ENCODE results near the gene MS4A3. TPM values are rescaled to one million over a fixed set of nuclear protein-coding genes. Genes with fewer than 3 reads are reported as not detected.

Gene MS4A3
- total RNA-seq, 1 donor from 2014 or later: 6.8 TPM

DNA sequence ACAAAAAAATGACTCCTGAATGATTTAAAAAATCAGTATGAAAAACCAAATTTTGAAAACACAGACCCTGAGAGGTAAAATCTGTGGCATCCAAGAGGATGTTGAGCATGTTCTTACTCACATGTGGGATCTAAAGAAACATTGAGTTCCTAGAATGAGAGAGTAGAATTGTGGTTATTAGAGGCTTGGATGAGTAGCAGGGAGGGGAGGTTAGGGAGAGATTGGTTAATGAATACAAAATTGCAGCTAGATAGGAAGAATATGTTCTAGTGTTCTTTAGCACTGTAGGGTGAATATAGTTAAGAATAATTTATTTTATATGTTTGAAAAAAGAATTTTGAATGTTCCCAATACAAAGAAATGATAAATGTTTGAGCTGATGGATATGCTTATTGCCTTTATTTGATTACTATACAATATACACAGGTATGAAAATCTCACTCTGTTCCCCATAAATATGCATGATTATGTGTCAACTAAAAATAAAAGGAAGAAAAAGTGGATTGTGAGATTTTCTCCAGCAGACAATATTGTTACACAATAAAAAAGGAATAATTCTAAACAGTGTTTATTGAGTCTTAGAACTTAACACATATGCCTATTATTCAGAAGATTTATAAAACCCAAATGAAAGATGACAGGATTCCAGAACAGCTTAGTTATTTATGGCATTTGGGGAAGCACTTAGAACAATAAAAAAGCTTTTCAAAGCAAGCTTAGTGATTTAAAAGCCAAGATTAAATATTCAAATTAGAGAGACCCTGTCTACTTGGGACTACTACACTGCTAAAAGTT is 60.7 kb downstream of the MS4A3 start:
- H3K4me1 ChIP-seq (ENCODE audit: control insufficient read depth in 3 of 3, insufficient read depth in 3 of 3, low read length in 3 of 3): no peaks in the 10 kb centered on the region
- H3K9me3 ChIP-seq (ENCODE audit: control insufficient read depth in 3 of 3, low read length in 3 of 3): no peaks in the 10 kb centered on the region
- no peak overlapping the region for H3K4me3 ChIP-seq (ENCODE audit: low read length in 3 of 3)
- H3K27me3 ChIP-seq (ENCODE audit: control insufficient read depth in 3 of 3, insufficient read depth in 3 of 3, low read length in 3 of 3): no peaks in the 10 kb centered on the region
- no peaks in the 10 kb centered on the region for H3K36me3 ChIP-seq (ENCODE audit: control insufficient read depth in 3 of 3, insufficient read depth in 3 of 3, low read length in 3 of 3)
- no peak overlapping the region for H3K27ac ChIP-seq (ENCODE audit: low read depth, low read length)
- no peak overlapping the region for H3K9ac ChIP-seq (ENCODE audit: low read depth in 1 of 3, low read length in 3 of 3)

DNA sequence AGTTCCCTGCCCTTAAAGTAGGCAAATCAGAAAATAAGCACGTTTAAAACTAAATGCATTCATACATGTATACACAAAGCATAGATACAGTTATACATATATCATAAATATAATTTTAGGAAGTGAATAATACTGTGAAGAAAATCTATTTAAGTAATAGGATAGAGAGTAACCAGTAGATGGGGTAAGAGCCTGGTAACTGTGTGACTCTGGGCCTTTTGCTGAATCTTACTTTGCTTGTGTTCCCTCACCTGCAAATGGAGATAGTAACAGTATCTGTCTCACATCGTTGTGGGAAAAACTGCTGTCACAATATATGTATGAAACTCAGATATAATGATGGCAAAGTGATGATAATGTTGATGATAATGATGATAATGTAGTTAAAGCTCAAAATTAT is 61.9 kb downstream of the MS4A3 start:
- Histone ChIP-seq H3K9ac (ENCODE audit: low read depth in 1 of 3, low read length in 3 of 3) (no peak overlapping the region), H3K9me3 (ENCODE audit: control insufficient read depth in 3 of 3, low read length in 3 of 3) (no peaks in the 10 kb centered on the region), H3K36me3 (ENCODE audit: control insufficient read depth in 3 of 3, insufficient read depth in 3 of 3, low read length in 3 of 3) (no peaks in the 10 kb centered on the region), H3K27me3 (ENCODE audit: control insufficient read depth in 3 of 3, insufficient read depth in 3 of 3, low read length in 3 of 3) (no peaks in the 10 kb centered on the region), H3K4me1 (ENCODE audit: control insufficient read depth in 3 of 3, insufficient read depth in 3 of 3, low read length in 3 of 3) (no peaks in the 10 kb centered on the region), H3K27ac (ENCODE audit: low read depth, low read length) (no peak overlapping the region), H3K4me3 (ENCODE audit: low read length in 3 of 3) (no peak overlapping the region)

DNA sequence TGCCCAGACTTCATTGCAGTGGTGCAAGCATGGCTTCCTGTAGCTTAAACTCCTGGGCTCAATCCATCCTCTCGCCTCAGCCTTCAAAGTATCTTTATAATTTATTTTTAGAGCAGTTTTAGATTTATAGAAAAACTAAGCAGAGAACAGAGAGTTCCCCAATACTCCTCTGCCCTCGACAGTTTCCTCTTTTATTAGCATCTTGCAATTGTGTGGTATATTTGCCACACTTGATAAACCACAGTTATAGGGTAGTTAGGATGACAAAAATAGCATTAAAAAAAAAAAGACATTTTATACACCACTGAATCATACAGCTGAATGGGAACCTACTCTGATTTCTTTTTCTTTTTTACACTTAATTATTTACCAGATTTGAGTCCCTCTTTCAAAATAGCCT is 63.2 kb downstream of the MS4A3 start:
- Histone ChIP-seq H3K4me3 (ENCODE audit: low read length in 3 of 3) (no peak overlapping the region), H3K9me3 (ENCODE audit: control insufficient read depth in 3 of 3, low read length in 3 of 3) (no peaks in the 10 kb centered on the region), H3K4me1 (ENCODE audit: control insufficient read depth in 3 of 3, insufficient read depth in 3 of 3, low read length in 3 of 3) (no peaks in the 10 kb centered on the region), H3K27ac (ENCODE audit: low read depth, low read length) (no peak overlapping the region), H3K9ac (ENCODE audit: low read depth in 1 of 3, low read length in 3 of 3) (no peak overlapping the region), H3K36me3 (ENCODE audit: control insufficient read depth in 3 of 3, insufficient read depth in 3 of 3, low read length in 3 of 3) (no peaks in the 10 kb centered on the region), H3K27me3 (ENCODE audit: control insufficient read depth in 3 of 3, insufficient read depth in 3 of 3, low read length in 3 of 3) (no peaks in the 10 kb centered on the region)

Other genes starting within 250 kb of the MS4A3 start
- 23.5 TPM for gene MRPL16, start 245.9 kb upstream of the MS4A3 start, total RNA-seq
- gene CBLIF, start 211.2 kb upstream of the MS4A3 start, total RNA-seq: not detected
- gene TCN1, start 190.2 kb upstream of the MS4A3 start, total RNA-seq: 1.6 TPM
- not detected for gene OOSP3, start 177.9 kb upstream of the MS4A3 start, total RNA-seq
- not detected for gene OOSP1, start 118.2 kb upstream of the MS4A3 start, total RNA-seq
- gene OOSP4A, start 92.6 kb upstream of the MS4A3 start, total RNA-seq: not detected
- not detected for gene OOSP4B, start 39.5 kb upstream of the MS4A3 start, total RNA-seq
- gene OOSP2, start 16.3 kb upstream of the MS4A3 start, total RNA-seq: not detected
- under 0.01 TPM for gene MS4A2, start 32.0 kb downstream of the MS4A3 start, total RNA-seq
- gene MS4A6A, start 126.4 kb downstream of the MS4A3 start, total RNA-seq: 33.4 TPM
- not detected for gene MS4A4E, start 186.5 kb downstream of the MS4A3 start, total RNA-seq
- 11.5 TPM for gene MS4A4A, start 224.0 kb downstream of the MS4A3 start, total RNA-seq